HG02759 (cell line): ENCODE results near the gene ACTN4.
A peak's percentile ranks its signal among the peaks of the same experiment; 100 is the strongest.
"Not testable (repeated sequence)": the region's sequence is repeated elsewhere in the genome, so short reads cannot be mapped to it uniquely, and the experiment has no call there.

ENCODE experiments used
- ATAC-seq: cut with Tn5 transposase; IDR thresholded peaks from one replicate; pipeline ENCODE4 v1.9.1; 2021; ENCODE audit warnings: mild to moderate bottlenecking, moderate library complexity; ENCODE audit not compliant: unreplicated experiment

ACTN4 gene

GRCh38 chr19:38647368-38647965, at the start of gene ACTN4:
ACTN4 (plus strand) TSS chr19:38647649; CDS start chr19:38647746, 97 bp downstream.
- ATAC-seq, result peak; percentile 96

- no peak for ATAC-seq
Measured at GRCh38 chr19:38599722-38600121, 47.7 kb upstream of the ACTN4 start.

GRCh38 chr19:38602856-38603255, 44.6 kb upstream of the ACTN4 start:
- ATAC-seq, result not testable (repeated sequence)

GRCh38 chr19:38606131-38606530, 41.3 kb upstream of the ACTN4 start:
- no peak for ATAC-seq

- ATAC-seq, result no peak
Measured at GRCh38 chr19:38614289-38614688, 33.2 kb upstream of the ACTN4 start.

- ATAC-seq, result no peak
Measured at GRCh38 chr19:38615007-38615581, 32.4 kb upstream of the ACTN4 start.

GRCh38 chr19:38616265-38616664, 31.2 kb upstream of the ACTN4 start:
- no peak for ATAC-seq

- peak; percentile 1 for ATAC-seq
Measured at GRCh38 chr19:38617283-38617763, 30.1 kb upstream of the ACTN4 start.

- peak; percentile 74 for ATAC-seq
Measured at GRCh38 chr19:38617764-38618589, 29.5 kb upstream of the ACTN4 start, which contains the start of gene MAP4K1. MAP4K1 (minus strand) TSS chr19:38617953; CDS start chr19:38617895, 58 bp downstream.

- peak; percentile 67 for ATAC-seq
Measured at GRCh38 chr19:38618590-38619360, 28.7 kb upstream of the ACTN4 start, which contains the start of gene EIF3K. EIF3K (plus strand) TSS chr19:38619188; CDS start chr19:38619269, 81 bp downstream.

- ATAC-seq, result no peak
Measured at GRCh38 chr19:38619361-38620174, 27.9 kb upstream of the ACTN4 start.

- no peak for ATAC-seq
Measured at GRCh38 chr19:38624822-38625221, 22.6 kb upstream of the ACTN4 start.

GRCh38 chr19:38626401-38626800, 21.0 kb upstream of the ACTN4 start:
- ATAC-seq, result no peak

GRCh38 chr19:38629568-38629967, 17.9 kb upstream of the ACTN4 start:
- ATAC-seq, result no peak

GRCh38 chr19:38631301-38631700, 16.1 kb upstream of the ACTN4 start:
- not testable (repeated sequence) for ATAC-seq

GRCh38 chr19:38631811-38632475, 15.5 kb upstream of the ACTN4 start:
- ATAC-seq, result not testable (repeated sequence)

GRCh38 chr19:38632476-38633213, 14.8 kb upstream of the ACTN4 start:
- ATAC-seq, result no peak

- no peak for ATAC-seq
Measured at GRCh38 chr19:38634757-38635482, 12.5 kb upstream of the ACTN4 start.
